NCI-H1694 treated with DMSO at 0.1 percent for 48 hours (cell line): Measurements from ENCODE around the gene PKN2.
"Not testable (repeated sequence)": the region's sequence is repeated elsewhere in the genome, so short reads cannot be mapped to it uniquely, and the experiment has no call there.

Source experiments
- DNase-seq: peaks from one replicate; lab custom pipeline; 2025; lab: John Stamatoyannopoulos, UW

PKN2 gene

GRCh38 chr1:88880717-88881116, 196.6 kb downstream of the PKN2 start:
- not testable (repeated sequence) for DNase-seq

- no peak for DNase-seq
These were observed 199.1 kb downstream of the PKN2 start for GRCh38 chr1:88883156-88883555.
